Loucy (cell line): ENCODE results near the gene BANP.
"Not testable (repeated sequence)": the region's sequence is repeated elsewhere in the genome, so short reads cannot be mapped to it uniquely, and the experiment has no call there.

Experiments
- EZH2phosphoT487 ChIP-seq: fragments of 200-600 bp; IDR thresholded peaks from 2 replicates; pipeline ENCODE4 v1.6.1; 2018; ENCODE audit warnings: antibody characterized with exemption, mild to moderate bottlenecking, moderate library complexity, borderline replicate concordance
- TF ChIP-seq, protein P1 (sequence below): fragments of 200-600 bp; sonication (generic); conservative IDR thresholded peaks from 2 replicates; pipeline ENCODE4 v1.5.1; 2014; ENCODE audit warnings: mild to moderate bottlenecking, antibody characterized with exemption, low read length

DNA sequence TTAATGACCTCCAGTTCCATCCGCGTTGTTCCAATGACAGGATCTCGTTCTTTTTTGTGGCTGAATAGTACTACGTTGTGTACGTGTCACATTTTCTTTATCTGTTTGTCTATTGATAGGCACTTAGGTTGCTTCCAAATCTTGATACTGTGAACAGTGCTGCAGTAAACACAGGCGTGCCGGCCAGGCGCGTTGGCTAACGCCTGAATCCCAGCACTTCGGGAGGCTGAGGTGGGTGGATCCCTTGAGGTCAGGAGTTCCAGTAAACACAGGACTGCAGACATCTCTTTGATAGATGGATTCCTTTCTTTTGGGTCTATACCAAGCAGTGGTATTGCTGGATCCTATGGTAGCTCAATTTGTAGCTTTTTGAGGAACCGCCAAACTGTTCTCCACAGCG is 160.7 kb downstream of the BANP start:
- TF ChIP-seq, protein P1, sequence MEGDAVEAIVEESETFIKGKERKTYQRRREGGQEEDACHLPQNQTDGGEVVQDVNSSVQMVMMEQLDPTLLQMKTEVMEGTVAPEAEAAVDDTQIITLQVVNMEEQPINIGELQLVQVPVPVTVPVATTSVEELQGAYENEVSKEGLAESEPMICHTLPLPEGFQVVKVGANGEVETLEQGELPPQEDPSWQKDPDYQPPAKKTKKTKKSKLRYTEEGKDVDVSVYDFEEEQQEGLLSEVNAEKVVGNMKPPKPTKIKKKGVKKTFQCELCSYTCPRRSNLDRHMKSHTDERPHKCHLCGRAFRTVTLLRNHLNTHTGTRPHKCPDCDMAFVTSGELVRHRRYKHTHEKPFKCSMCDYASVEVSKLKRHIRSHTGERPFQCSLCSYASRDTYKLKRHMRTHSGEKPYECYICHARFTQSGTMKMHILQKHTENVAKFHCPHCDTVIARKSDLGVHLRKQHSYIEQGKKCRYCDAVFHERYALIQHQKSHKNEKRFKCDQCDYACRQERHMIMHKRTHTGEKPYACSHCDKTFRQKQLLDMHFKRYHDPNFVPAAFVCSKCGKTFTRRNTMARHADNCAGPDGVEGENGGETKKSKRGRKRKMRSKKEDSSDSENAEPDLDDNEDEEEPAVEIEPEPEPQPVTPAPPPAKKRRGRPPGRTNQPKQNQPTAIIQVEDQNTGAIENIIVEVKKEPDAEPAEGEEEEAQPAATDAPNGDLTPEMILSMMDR, result not testable (repeated sequence)
- not testable (repeated sequence) for TF ChIP-seq EZH2phosphoT487
